KMS-11 (cell line): Measurements from ENCODE around the gene PAFAH1B1.

Source experiments
- H2AFZ ChIP-seq: fragments of 200-600 bp; sonication (generic); 2 replicates; pipeline ENCODE4 v1.6.1; 2016; ENCODE audit warnings: antibody characterized with exemption, mixed run types, low read depth
- H3K27ac ChIP-seq: fragments of 200-600 bp; sonication (generic); 2 replicates; pipeline ENCODE4 v1.6.1; 2016; ENCODE audit warnings: mild to moderate bottlenecking, mixed run types
- H3K27me3 ChIP-seq: fragments of 200-600 bp; sonication (generic); 2 replicates; pipeline ENCODE4 v1.6.1; 2017; ENCODE audit warnings: mild to moderate bottlenecking, low read depth, mixed run types, moderate library complexity; ENCODE audit not compliant: insufficient read depth
- H3K36me3 ChIP-seq: fragments of 200-600 bp; sonication (generic); 2 replicates; pipeline ENCODE4 v1.6.1; 2017; ENCODE audit warnings: mild to moderate bottlenecking, mixed run types; ENCODE audit not compliant: insufficient read depth
- H3K4me1 ChIP-seq: fragments of 200-600 bp; sonication (generic); 2 replicates; pipeline ENCODE4 v1.6.1; 2016; ENCODE audit warnings: mild to moderate bottlenecking, low read depth, mixed run types; ENCODE audit not compliant: poor library complexity, severe bottlenecking
- H3K4me2 ChIP-seq: fragments of 200-600 bp; sonication (generic); 2 replicates; pipeline ENCODE4 v1.7.0; 2016; ENCODE audit warnings: mild to moderate bottlenecking, mixed run types
- H3K4me3 ChIP-seq: fragments of 200-600 bp; sonication (generic); IDR thresholded peaks from 2 replicates; pipeline ENCODE4 v1.6.1; 2017; ENCODE audit warnings: low read depth, low read length, mixed read lengths; ENCODE audit not compliant: insufficient read depth
- H3K79me2 ChIP-seq: fragments of 200-600 bp; sonication (generic); 2 replicates; pipeline ENCODE4 v1.6.1; 2016; ENCODE audit warnings: low read depth, mixed run types; ENCODE audit not compliant: insufficient read depth
- H3K9ac ChIP-seq: fragments of 200-600 bp; sonication (generic); 2 replicates; pipeline ENCODE4 v1.6.1; 2016; ENCODE audit warnings: mild to moderate bottlenecking, mixed run types
- H4K20me1 ChIP-seq: fragments of 200-600 bp; sonication (generic); 2 replicates; pipeline ENCODE4 v1.6.1; 2016; ENCODE audit warnings: mild to moderate bottlenecking, mixed run types; ENCODE audit not compliant: insufficient read depth
- CTCF ChIP-seq: fragments of 200-600 bp; sonication (generic); conservative IDR thresholded peaks from 2 replicates; pipeline ENCODE4 v1.6.1; 2017; ENCODE audit warnings: low read depth, mild to moderate bottlenecking, antibody characterized with exemption, low read length, moderate library complexity, mixed read lengths

Gene PAFAH1B1

GRCh38 chr17:2693561-2694380 lies 100.3 kb downstream of the PAFAH1B1 start:
- no peak for TF ChIP-seq CTCF
- Histone ChIP-seq H3K4me1 (no peaks in the 10 kb centered on the region), H3K36me3 (no peaks in the 10 kb centered on the region), H3K79me2 (no peaks in the 10 kb centered on the region), H4K20me1 (no peaks in the 10 kb centered on the region), H3K9ac (no peak overlapping the region), H2AFZ (no peak overlapping the region), H3K4me3 (no peak overlapping the region), H3K27me3 (no peaks in the 10 kb centered on the region), H3K27ac (no peak overlapping the region), H3K4me2 (no peak overlapping the region)

GRCh38 chr17:2694381-2695242 lies 101.2 kb downstream of the PAFAH1B1 start:
- Histone ChIP-seq H3K9ac (no peak overlapping the region), H3K4me3 (no peak overlapping the region), H3K36me3 (no peaks in the 10 kb centered on the region), H3K4me2 (no peak overlapping the region), H2AFZ (no peak overlapping the region), H3K27me3 (no peaks in the 10 kb centered on the region), H3K4me1 (no peaks in the 10 kb centered on the region), H3K27ac (no peak overlapping the region), H3K79me2 (no peaks in the 10 kb centered on the region), H4K20me1 (no peaks in the 10 kb centered on the region)
- TF ChIP-seq CTCF: no peak

GRCh38 chr17:2695243-2695960 lies 101.9 kb downstream of the PAFAH1B1 start:
- Histone ChIP-seq H2AFZ (no peak overlapping the region), H3K27ac (no peak overlapping the region), H3K4me3 (no peak overlapping the region), H3K27me3 (no peaks in the 10 kb centered on the region), H3K79me2 (no peaks in the 10 kb centered on the region), H3K4me1 (no peaks in the 10 kb centered on the region), H3K36me3 (no peaks in the 10 kb centered on the region), H3K9ac (no peak overlapping the region), H4K20me1 (no peaks in the 10 kb centered on the region), H3K4me2 (no peak overlapping the region)
- no peak for TF ChIP-seq CTCF

DNA sequence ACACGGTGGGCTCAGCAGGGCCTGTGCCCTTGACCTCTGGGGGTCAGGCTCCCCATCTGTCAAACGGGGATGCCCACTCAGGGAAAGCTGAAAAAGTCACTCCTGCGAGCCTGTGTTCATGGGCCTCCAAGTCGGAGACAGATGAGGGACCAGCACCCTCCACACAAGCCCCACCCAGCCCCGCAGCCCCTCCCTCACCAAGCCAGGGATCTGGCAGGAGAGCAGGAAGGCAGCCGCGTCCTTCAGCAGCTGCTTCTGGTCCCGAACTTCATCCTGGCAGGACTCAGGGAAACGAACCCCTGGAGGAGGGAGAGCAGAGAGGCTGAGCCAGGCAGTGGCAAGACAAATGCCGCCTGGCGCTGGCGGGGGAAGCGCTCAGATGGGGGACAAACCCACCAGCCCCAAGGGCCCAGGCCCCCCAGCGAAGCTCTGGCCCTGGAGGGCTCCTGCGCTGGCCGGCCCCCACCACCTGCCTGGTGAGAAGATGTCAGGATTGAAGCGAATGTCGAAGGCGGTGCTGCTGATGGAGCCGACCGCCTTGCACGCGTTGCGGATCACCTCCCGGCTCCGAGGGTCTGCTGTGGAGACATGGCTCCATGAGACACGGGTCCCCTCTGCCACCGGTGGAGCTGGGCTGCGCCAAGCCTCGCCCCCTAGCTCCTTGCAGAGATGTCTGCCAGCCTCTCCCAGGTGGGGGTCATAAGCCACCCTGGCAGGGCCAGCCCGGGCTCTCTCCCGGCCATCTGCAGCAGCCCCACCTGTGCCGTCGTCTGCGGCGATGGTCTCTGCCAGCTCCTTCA lies 102.7 kb downstream of the PAFAH1B1 start:
- no peaks in the 10 kb centered on the region for H3K36me3 ChIP-seq
- H3K9ac ChIP-seq: no peak overlapping the region
- H3K4me1 ChIP-seq: no peaks in the 10 kb centered on the region
- no peak overlapping the region for H3K4me2 ChIP-seq
- H3K79me2 ChIP-seq: no peaks in the 10 kb centered on the region
- no peaks in the 10 kb centered on the region for H4K20me1 ChIP-seq
- H3K27ac ChIP-seq: no peak overlapping the region
- no peak overlapping the region for H3K4me3 ChIP-seq
- no peaks in the 10 kb centered on the region for H3K27me3 ChIP-seq
- no peak overlapping the region for H2AFZ ChIP-seq
- no peak for TF ChIP-seq CTCF
